T-helper 2 cell treated with Interferon-gamma antibody and Interleukin-4, amounts not matched to agents 100 ng/mL and 5 ng/mL, for 36 hours (primary cell): ENCODE measurements around the gene CLEC2B. TPM values are rescaled to one million over a fixed set of nuclear protein-coding genes. Genes with fewer than 3 reads are reported as not detected.

Experiments
- intact Hi-C: fragments of 100-400 bp; cut with micrococcal nuclease; formaldehyde crosslinking; loops from one replicate; pipeline ENCODE4 v1.15.1; 2023
- total RNA-seq: library from RNA; stranded (reverse); gene quantifications from 2 replicates; pipeline ENCODE4 v1.2.3, GENCODE V29; 2022

CLEC2B gene
- total RNA-seq, 1 donor from 2014 or later = 24.0 TPM

DNA sequence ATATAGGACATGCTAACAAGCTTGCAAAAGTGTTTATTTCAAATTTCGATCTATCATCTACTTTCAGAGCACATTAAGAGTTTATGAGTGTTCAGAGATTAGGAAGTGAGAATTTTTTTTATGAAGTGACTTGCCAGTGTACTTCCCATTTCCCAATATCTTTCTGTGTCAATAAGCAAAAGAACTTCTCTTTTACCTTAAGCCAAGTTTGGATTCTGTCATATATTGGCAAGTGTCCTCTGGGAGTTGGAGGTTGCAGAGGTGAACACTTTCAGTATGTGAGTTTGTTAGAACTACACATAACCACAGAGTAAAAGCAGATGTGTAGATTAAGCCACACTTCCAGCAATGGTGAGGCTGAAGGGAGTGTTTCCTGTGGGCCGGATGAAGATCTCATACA lies 58.5 kb downstream of the CLEC2B start:
- intact Hi-C loops = loop anchor here (5.0 kb wide), 1 partner anchor 132 kb away; no protein-coding TSS in a partner anchor

DNA sequence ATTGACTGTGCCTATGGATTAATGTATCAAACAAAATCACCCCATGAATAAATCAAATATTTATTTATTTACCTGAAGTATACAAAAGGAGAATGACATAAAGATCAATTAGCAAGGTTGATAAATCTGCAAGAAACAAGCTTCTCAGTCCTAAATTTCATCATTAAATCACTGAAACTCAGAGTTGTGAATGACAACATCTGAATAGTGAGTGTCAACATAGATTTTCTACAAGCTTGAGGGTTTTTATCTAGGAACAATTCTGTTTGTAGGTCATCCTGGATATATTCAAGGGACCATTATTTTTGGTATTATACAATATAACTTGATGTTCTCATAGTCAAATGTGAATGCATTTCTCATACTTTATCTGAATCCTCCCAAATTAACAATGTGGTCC lies 59.3 kb downstream of the CLEC2B start:
- intact Hi-C loops = loop anchor here (5.0 kb wide), 1 partner anchor 132 kb away; no protein-coding TSS in a partner anchor

DNA sequence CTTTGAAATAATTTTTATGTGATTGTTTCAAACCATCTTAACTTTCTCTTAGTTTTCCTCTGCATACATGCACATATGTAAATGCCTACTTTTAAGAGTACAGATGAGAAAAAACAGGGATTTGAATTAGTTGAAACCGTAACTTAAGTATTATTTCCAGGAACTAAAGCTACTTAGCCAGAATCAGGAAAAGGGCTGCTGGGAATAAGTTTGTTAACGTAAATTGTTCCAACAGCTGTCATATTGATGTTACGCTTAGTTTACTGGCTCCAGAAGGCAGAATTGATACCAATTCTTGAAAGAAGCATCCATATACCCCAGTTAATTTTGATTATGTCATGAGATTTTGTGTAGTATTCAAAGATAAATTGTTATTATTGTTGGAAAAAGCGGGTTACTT lies 59.8 kb downstream of the CLEC2B start:
- intact Hi-C loops = no loop called here

DNA sequence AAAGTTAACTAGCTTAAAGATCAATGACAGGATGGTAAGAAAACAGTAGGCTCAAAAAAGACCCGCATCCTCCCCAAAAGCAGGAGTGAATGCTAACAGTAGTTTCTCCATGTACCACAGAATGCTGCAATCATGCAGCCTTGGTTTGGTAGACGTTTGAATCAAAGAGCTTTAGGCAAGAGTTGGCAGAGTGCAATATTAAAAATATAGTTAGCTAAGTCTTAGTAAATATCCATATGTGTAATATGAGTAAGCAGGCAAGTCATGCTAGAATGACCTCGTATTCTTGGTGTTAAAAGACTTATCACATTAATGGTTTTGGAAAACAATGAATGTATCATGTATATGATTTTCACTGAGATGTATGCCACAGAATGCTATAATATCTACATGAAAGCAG lies 60.6 kb downstream of the CLEC2B start:
- intact Hi-C loops = no loop called here

DNA sequence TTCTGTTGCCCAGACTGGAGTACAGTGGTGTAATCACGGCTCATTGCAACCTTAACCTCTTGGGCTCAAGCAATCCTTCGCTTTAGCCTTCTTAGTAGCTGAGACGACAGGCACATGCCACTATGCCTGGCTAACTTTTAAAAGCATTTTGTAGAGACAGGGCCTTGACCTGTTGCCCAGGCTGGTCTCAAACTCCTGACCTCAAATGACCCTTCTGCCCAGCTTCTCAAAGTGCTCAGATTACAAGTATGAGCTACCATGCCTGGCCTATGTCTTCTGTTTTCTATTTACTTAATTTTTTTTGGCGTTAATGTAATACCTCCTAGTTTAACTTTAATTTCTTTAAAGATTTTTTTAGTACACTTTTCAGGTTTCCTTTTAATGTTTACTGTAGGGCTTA lies 62.4 kb downstream of the CLEC2B start:
- intact Hi-C loops = no loop called here

DNA sequence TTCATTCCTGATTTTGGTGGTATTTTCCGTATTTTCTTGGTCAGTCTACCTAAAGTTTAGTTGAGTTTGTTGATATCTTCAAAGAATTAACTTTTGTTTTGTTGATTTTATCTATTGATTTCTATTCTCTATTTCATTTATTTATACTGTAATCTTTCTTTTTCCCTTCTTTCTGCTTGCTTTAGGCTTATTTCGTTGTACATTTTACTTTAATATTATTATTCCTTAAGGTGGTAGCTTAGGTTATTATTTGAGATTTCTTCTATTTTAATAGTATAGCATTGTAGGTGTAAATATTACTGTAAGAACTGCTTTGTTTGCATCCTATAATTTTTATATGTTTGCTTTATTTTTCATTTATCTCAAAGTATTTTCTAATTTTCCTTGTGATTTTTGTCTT lies 63.3 kb downstream of the CLEC2B start:
- intact Hi-C loops = no loop called here

Other genes with a start within 250 kb of the CLEC2B start
- gene CLEC2D, start 199.6 kb downstream of the CLEC2B start, total RNA-seq = 267 and 269 TPM in 2 replicates
- 6.5 and 7.2 TPM in 2 replicates for gene CLECL1, start 136.3 kb downstream of the CLEC2B start, total RNA-seq
- 83.7 and 86.5 TPM in 2 replicates for gene CD69, start 108.5 kb downstream of the CLEC2B start, total RNA-seq
- 0.14 TPM in 1 of 2 replicates, not detected in the other for gene KLRF1, start 41.9 kb downstream of the CLEC2B start, total RNA-seq
- 0.23 and 0.27 TPM in 2 replicates for gene KLRF2, start 12.1 kb upstream of the CLEC2B start, total RNA-seq
- not detected in 2 replicates for gene CLEC2A, start 63.0 kb upstream of the CLEC2B start, total RNA-seq
- 1.8 TPM in 2 replicates for gene CLEC12A, start 102.1 kb upstream of the CLEC2B start, total RNA-seq
- gene CLEC1B, start 129.8 kb upstream of the CLEC2B start, total RNA-seq = not detected in 2 replicates
- 0.50 TPM in 1 of 2 replicates, not detected in the other for gene CLEC12B, start 141.3 kb upstream of the CLEC2B start, total RNA-seq
- not detected in 2 replicates for gene CLEC9A, start 161.3 kb upstream of the CLEC2B start, total RNA-seq
- not detected in 2 replicates for gene CLEC1A, start 229.6 kb upstream of the CLEC2B start, total RNA-seq